NCI-H2196 treated with DMSO at 0.1 percent for 48 hours (cell line): ENCODE data around the gene GOLGA6C.
"Not testable (repeated sequence)": the region's sequence is repeated elsewhere in the genome, so short reads cannot be mapped to it uniquely, and the experiment has no call there.

Experiments
- DNase-seq: peaks from one replicate; lab custom pipeline; 2025; ENCODE audit not compliant: unreplicated experiment; lab: John Stamatoyannopoulos, UW

GOLGA6C gene

GRCh38 chr15:75258034-75258433, at the start of gene GOLGA6C:
Gene GOLGA6C, plus strand, starts transcription at chr15:75258334. Its CDS starts 265 bp downstream, at chr15:75258599.
- DNase-seq: not testable (repeated sequence)

- no peak for DNase-seq
Measured at GRCh38 chr15:75208501-75209288, 49.4 kb upstream of the GOLGA6C start.

GRCh38 chr15:75209289-75209676, 48.9 kb upstream of the GOLGA6C start:
- no peak for DNase-seq

GRCh38 chr15:75210811-75211230, 47.3 kb upstream of the GOLGA6C start:
- no peak for DNase-seq

- no peak for DNase-seq
Measured at GRCh38 chr15:75211436-75212199, 46.5 kb upstream of the GOLGA6C start.

GRCh38 chr15:75212200-75212858, 45.8 kb upstream of the GOLGA6C start:
- no peak for DNase-seq

- DNase-seq: no peak
Measured at GRCh38 chr15:75213212-75213767, 44.8 kb upstream of the GOLGA6C start.

- DNase-seq: no peak
Measured at GRCh38 chr15:75213768-75214221, 44.3 kb upstream of the GOLGA6C start.

- no peak for DNase-seq
Measured at GRCh38 chr15:75214293-75215096, 43.6 kb upstream of the GOLGA6C start.

- DNase-seq: no peak
Measured at GRCh38 chr15:75215107-75216004, 42.8 kb upstream of the GOLGA6C start.

- DNase-seq: no peak
Measured at GRCh38 chr15:75217012-75217411, 41.1 kb upstream of the GOLGA6C start.

GRCh38 chr15:75217574-75217973, 40.6 kb upstream of the GOLGA6C start:
- not testable (repeated sequence) for DNase-seq

GRCh38 chr15:75219507-75219929, 38.6 kb upstream of the GOLGA6C start:
- not testable (repeated sequence) for DNase-seq

- DNase-seq: no peak
Measured at GRCh38 chr15:75223688-75224087, 34.4 kb upstream of the GOLGA6C start.

GRCh38 chr15:75224281-75224680, 33.9 kb upstream of the GOLGA6C start:
- no peak for DNase-seq

- not testable (repeated sequence) for DNase-seq
Measured at GRCh38 chr15:75225102-75225836, 32.9 kb upstream of the GOLGA6C start.

- DNase-seq: no peak
Measured at GRCh38 chr15:75225951-75226732, 32.0 kb upstream of the GOLGA6C start.

GRCh38 chr15:75227112-75227511, 31.0 kb upstream of the GOLGA6C start:
- DNase-seq: not testable (repeated sequence)
